GOT3 (cell line): Measurements from ENCODE around the gene SRL.
"Not testable (repeated sequence)": the region's sequence is repeated elsewhere in the genome, so short reads cannot be mapped to it uniquely, and the experiment has no call there.

Experiments
- DNase-seq: peaks from one replicate; lab custom pipeline; 2025; ENCODE audit warnings: mixed read lengths; lab: John Stamatoyannopoulos, UW

SRL gene

DNA sequence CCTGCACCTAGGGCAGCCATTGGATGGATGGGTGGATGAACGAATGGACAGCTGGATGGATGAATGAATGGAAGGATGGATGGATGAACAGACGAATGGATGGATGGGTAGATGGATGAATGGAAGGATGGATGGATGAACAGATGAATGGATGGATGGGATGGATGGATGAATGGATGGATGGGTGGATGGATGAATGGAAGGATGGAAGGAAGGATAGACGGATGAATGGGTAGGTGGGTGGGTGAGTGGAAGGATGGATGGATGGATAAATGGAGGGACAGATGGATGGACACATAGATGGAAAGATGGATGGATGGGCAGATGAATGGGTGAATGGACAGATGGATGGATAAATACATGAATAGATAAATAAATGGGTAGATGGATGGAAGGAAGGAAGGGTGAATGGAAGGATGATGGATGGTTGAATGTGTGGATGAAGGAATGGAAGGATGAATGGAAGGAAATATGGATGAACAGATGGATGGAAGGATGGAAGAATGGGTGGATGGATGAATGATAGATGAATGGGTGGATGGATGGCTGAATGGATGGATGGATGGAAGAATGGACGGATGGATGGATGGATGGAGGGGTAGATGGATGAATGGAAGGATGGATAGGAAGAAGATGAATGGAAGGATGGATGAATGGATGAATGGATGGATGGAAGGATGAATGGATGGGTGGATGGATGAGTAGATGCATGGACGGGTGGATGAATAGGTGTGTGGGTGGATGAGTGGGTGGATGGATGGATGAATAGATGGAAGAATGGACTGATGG, 15.4 kb downstream of the SRL start:
- DNase-seq, result no peak

DNA sequence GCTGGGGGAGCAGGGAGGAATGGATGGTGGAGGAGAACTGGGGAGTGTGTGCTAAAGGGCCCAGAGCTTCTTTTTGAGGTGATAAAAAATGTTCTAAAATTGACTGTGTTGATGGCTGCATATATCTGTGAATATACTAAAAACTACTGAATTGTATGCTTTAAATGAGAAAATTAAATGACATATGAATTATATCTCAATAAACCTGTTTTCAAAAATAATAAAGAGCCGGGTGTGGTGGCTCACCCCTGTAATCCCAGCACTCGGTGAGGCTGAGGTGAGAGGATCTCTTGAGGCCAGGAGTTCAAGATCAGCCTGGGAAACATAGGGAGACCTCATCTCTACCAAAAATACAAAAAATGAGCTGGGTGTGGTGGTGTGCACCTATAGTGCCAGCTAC, 16.8 kb downstream of the SRL start:
- no peak for DNase-seq

DNA sequence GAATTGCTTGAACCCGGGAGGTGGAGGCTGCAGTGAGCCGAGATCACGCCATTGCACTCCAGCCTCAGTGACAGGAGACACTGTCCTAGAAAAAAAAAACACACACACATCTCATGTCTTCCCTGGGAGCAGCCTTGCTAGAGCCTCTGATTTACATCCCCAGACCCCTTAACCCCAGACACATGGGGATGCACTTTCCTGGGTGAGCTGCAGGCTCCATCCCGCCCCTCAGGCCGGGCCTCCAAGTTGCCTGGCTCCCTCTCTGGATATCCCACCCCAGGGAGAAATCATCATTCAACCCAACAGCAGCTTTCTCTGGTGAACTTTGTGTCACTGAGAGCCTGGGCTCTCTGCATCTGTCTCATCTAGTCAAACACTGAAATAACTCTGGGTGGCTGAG, 21.5 kb downstream of the SRL start:
- DNase-seq, result no peak

DNA sequence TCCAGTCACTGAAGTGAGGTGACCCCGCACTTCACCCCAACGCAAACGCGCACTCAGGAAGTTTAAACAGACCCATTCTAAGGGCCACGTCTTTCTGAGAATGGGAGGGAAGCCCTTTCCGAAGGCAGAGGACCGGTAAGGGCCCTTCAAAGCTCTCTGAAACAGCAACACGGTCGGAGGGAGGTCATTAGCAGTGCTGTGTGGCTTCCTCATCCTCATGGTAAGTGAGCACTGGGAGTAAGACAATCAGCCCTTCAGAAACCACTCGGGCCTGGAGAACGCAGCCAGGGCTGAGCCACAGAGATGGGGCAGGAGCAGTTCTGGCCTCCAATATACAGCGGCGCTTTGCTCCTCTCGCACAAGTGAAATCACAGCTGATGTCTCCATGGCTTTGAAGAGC, 23.7 kb downstream of the SRL start:
- DNase-seq, result no peak

DNA sequence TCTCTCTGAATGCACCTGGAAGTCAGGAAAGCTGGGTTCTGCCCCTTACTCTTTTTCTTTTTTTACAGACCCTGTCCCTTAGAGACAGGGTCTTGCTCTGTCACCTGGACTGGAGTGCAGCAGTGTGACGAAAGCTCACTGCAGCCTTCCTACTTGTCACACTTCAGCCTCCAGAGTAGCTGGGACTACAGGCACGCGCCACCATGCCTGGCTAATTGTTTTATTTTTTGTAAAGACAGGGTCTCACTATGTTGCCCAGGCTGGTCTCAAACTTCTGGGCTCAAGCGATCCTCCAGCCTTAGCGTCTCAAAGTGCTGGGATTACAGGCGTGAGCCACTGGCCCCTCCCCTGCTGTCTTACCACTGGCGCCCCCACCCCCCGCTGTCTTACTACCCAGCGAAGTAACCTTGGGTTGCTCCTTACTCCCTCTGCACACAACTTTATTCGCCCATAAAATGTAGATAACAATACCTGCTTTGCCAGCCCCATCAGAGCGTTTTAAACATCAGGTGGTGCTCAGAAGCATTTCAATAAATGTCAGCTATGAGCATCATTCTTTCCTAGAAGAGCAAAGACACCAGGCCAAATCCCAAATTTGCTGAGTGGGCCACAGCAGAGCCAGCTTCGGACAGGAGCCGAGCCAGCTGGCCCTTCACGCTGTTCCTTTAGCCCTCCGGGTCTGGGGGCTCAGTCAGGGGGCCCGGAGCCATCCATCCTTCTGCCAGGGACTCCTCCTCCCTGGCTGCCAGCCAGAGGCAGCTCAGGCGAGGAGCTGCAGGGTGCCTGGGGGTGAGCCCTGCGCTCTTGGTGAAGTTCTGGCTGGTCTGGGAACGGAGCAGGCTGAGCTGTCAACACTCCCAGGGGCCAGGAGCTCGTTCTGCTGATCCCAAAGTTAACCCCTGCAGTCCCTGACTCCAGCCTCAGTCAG, 24.4 kb downstream of the SRL start:
- DNase-seq, result no peak

DNA sequence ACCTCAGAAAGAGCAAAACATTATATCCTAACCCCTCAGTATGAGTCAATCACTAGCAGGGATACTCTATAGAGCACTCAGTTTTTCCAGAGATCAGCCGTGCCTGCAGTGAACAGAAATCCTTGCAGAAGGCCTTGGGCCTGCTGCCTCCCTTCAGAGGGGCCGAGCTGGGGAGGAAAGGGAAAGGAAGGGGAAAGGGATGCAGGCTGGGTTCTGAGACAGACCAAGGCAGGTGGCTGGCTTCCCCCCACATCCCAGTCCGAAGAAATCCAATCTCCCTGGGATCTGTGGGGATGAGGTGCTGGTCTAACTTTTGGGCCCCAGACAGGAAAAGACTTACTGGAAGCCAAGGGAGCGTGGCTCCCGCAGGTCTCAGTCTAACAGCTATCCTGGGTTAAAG, 25.3 kb downstream of the SRL start:
- DNase-seq, result no peak

DNA sequence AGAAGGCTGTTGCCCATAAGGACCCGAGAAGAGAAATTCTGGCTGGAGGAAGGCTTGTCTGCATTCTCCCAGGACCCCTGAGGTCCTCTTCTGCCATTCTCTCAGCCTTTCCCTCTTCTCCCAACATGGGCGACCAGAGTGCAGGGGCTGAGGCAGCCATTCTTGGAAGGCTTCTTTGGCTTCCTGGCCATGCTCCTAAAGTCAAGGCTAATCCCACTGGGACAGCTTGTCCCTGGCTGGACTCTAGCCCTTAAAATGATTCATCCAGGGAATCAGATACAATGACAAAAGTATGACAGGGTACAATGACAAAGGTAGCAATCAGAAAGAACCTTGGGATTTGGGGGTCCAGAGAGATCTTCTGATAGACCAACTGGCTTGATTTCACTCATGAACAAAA, 26.8 kb downstream of the SRL start:
- DNase-seq, result no peak

DNA sequence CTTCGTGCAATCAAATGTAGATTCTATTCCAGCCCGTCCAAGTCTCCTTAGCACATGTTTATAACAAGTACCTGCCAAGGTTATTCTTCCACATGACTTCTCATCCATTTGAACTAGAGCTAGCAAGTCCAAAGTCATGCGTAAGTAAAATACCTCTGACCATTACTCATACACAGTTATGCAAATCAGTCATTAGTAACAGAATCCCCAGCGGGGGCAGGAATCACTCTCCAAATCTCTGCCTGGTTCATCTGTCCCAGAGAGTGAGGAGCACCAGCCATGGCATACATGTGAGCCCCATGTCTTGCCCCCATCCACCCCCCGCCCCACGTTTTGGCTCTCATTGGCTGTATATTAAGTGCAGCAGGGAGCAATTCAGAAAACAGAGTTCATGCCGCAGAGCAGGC, 27.7 kb downstream of the SRL start:
- peak; percentile 4 for DNase-seq

DNA sequence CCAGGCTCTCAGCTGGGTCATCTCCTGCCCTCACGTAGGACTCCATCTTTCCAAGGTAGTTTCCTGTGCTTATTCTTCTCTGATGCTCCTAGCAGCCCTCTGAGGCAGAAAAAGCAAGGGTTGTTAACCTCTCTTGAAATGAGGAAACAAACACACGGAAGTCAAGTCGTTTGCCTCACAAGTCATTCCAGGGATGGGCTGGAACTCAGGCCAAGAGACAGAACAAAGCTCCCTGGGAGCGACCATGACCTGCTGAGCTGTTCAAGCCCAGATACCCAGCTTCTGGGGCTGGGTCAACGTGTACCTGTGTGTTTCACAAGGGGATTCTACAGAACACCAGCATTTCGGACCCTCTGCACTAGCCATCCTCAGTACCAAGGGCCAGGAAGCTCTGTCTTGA, 28.1 kb downstream of the SRL start:
- DNase-seq, result no peak

DNA sequence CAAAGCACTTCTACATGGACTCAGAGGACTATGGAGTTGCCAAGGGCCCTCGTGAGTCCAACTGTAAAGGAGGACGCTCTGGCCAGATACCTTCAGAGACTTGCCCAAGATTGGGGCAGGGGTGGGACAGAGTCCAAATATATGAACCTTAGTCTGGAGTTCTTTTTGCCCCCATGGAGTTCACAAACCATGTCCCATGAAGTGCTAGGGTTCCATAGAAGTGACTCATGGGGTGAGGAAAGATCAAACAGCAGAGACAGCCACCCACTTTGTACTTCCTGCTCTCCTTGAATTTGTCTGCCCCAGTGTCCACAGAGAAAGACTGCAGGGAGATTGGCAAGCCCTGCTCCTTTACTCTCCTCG, 29.0 kb downstream of the SRL start:
- no peak for DNase-seq

DNA sequence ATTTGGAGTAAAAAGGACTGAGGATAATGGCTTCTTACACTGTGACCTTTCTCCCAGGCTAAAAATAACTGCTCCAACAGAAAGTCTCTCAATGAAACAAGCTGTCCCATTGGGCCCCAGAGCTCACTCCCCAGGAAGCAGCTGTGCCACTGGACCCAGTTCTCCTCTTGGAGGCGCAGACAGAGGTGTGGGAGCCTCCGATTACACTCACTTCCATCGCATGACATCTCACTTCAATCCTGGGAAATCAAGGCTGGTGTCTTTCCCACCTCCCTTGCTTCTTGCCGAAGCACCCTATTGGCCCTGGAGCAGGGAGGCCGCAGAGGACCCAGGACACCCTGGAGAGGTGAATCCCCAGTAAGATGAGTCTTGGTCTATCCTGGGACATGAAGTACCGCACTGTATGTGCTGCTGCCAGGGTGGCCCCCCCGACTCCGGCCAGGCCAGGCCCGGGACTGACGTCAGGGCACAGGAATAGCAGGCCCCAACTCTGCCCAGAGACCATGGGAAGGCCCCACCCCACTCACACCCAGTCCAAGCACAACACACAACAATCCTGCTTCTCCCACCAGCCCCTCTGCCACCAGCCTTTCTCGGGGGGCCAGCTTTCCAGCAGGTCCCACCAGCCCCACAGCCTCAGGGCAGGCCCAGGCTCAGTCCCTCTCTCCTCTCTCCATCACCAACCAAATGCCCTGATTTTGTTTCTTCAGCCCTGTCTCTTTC, 29.5 kb downstream of the SRL start:
- no peak for DNase-seq

DNA sequence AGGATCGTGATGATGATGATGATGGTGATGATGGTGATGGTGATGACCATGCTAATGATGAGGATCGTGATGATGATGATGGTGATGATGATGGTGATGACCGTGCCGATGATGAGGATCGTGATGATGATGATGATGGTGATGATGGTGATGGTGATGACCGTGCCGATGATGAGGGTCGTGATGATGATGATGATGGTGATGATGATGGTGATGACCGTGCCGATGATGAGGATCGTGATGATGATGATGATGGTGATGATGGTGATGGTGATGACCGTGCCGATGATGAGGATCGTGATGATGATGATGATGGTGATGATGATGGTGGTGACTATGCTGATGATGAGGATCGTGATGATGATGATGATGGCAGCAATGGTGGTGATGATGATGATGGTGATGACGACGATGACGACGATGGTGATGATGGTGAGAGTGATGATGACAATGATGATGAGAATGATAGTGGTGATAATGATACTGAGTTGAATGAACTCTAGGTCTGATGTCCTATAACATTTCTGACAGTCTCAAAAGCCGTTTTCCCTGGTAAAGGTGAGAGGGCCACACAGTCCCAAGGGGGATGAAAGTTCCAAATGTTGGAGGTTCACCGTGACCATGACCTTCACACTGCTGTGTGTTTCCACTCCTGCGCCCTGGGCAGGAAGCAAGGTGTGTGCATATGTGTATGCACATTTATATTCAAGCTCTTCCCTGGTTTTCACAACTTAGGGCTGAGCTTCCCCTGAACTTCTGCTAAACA, 30.3 kb downstream of the SRL start:
- DNase-seq, result not testable (repeated sequence)

DNA sequence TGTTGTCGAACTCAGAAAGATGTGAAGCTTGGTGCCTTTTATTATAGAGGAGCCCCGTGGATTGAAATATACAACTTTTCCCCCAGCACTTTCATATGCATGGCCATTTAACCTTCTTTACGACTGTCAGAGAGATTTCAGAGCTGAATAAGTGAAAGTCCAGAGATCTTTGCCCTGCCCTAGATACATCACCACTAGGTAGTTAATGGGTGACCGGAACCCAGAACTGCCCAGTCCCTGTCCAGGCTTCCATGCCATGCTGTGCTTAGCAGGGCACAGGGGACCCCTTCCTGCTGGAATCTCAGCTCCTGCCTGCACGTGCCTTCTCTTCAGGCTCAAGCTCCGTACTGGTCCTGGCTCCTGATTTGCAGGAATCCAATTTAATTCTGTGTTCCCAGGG, 32.2 kb downstream of the SRL start:
- no peak for DNase-seq

DNA sequence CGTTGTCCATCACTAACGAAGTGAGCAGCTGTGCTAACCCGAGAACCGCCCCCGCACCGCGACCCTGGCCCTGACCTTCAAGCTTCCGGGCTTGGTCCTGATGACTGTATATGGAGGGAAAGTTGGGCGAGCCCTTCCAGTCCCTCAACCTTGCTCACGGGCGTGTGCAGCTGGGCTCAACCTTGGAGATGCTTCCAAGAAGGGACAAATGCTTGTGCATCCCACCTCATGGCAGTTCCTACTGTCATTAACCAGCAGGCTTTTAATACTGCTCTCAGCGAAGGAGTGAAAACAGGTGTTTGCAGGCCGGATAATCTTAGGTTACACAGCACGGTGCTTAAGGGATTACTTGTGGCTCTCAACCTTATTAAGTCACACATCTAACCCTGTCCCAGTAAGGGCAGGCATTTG, 33.5 kb downstream of the SRL start:
- DNase-seq, result no peak

DNA sequence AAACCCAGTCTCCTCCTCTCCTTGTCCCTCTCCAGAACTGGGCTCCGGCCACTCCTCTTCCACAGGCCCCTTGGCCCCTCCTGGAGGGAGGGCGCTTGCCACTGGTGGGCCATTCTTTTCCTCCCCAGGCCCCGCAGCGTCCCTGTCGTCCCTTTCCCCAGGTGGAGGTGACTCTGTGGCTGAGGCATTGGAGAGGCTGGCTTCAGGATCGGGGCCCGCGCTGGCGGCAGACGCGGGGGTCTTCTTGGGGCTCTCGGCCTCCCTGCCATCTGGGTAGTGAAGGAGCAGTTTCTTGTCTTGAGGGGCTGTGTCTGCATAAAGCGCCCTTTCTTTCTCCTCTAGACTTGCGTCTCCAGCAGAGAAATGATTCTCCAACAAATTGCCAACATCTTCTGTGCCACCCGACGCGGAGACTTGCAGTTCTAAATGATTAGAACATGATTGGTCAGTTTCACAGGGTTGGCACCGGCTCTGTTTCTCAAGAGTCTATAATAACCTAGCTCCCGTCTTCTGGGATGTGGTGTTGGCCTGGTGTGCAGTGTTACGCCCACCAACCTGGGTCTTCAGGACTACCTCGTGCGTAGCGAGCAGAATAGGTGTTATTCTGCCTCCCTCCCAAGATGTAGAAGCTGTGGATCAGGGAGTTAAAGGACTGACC, 34.1 kb downstream of the SRL start:
- DNase-seq, result no peak

DNA sequence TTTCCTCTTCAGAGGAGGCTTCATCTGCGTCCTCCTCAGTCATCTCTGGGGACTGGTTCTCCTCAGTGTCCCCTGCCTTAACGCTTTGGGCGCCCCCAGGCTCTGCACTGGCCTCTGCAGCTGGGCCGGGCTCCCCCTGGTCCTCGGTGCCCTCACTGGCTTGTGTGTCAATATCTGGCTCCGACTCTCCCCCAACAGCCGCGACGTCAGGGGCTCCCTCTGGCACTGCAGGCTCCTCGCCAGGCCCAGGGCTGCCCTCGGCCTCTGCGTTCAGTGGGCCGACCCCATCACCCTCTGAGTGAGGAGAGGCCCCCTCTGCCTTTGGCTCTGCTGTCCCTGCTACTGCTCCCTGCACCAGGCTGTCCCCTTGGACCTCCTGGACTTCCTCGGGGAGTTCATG, 34.7 kb downstream of the SRL start:
- no peak for DNase-seq

DNA sequence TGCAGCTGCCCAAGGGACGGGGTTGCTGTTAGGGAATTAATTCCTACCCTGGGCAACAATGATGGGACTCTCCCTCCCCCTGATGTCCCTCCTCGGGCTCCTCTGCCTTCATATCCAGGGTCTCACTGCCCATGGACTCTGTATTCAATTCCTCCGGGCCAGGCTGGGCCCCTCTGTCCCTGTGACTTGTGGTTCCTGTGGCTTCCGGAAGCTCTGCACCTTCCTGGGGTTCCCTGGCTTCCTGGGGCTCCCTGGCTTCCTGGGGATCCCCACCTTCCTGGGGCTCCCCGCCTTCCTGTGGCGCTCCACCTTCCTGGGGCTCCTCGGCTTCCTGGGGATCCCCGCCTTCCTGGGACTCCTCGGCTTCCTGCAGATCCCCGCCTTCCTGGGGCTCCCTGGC, 35.2 kb downstream of the SRL start:
- no peak for DNase-seq

DNA sequence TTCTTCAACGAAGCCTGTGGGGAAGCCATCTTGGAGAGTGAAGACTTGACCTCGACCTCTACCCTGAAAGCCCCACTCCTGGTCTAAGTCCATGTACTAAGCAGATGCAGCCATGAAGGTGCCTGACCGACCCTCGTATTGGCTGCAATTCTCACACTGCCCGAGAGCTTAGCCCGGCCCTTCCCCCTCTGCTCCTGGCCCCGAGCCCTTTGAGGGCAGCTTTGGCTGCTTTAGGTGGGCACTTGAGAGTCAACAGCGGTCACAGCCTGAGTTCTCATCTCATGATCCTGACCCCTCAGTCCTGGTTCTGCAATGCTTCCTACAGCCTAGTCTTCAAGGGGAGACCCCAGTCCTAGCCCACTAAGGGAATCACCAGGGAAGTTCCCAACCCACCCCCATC, 35.9 kb downstream of the SRL start:
- DNase-seq, result no peak

DNA sequence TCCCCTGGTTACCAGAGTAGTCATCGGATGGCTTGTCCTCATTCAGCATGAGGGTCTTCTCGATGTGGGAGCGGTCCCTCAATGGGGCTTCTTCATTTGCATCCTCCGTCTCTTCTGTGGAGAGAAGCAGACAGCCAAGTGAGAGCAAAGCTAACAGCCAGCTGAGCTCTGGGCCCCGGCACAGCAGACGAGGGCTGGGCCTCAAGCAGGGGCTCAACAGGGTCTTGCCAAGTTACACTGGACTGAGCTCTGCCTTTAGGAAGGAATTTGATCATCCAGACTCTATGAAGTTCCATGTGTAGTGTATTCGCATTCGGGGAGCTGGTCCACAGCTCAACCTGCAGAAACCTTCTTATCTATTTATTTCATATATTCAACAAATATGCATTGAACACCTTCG, 37.4 kb downstream of the SRL start:
- DNase-seq, result no peak

DNA sequence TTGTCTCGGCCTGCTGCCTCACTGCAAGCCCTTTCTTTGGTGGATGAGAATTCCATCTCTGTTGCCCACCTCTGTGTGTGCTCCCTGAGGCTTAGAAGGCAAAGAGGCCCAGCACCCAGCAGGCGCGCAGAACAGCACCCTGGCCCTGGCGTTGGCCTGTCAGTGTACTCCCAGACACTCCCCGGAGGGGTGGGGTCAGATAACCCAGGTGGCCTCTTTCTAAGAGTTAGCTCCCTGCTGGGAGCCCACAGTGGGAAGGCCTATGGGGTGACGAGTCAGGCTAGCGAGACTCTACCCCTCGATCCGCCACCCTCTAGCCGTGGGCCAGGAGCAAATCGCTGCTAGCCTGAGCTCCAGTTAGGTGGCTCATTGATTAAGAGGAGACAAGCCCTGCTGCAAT, 38.1 kb downstream of the SRL start:
- DNase-seq, result no peak

DNA sequence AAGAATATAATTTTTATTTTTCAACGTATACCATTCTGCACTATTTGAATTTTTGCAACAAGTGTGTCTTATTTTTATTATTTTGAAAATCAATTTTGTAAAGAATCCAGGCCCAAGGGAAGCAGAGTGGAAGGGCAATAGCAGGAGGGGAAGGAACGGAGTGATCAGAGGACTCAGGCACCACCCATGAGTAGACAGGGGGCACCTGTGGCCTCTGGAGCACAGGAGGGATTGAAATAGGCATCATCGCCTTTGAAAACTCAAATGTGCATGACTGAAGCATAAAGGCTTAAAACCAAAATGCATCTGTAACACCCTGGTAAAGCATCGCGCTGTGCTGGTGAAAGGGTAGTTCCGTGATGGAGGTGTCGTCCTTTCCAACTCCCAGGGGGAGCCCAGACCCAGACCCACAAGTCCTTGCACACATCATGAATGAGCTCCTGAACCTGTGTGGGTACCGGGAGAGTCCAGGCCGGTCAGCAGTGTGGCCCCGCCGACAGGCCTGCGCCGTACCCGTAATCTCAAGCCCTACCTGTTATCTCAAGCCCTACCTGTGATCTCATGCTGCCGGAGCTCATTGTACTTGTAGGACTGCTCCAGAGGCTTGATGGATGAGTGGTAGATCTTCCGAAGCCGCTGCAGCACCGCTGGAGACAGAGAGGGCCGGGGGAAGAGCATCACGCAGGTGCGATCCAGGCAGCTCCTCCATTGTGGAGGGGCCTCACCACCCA, 39.1 kb downstream of the SRL start:
- DNase-seq, result no peak
